ENCODE measurements around the gene SSBP4.

Gene SSBP4

DNA sequence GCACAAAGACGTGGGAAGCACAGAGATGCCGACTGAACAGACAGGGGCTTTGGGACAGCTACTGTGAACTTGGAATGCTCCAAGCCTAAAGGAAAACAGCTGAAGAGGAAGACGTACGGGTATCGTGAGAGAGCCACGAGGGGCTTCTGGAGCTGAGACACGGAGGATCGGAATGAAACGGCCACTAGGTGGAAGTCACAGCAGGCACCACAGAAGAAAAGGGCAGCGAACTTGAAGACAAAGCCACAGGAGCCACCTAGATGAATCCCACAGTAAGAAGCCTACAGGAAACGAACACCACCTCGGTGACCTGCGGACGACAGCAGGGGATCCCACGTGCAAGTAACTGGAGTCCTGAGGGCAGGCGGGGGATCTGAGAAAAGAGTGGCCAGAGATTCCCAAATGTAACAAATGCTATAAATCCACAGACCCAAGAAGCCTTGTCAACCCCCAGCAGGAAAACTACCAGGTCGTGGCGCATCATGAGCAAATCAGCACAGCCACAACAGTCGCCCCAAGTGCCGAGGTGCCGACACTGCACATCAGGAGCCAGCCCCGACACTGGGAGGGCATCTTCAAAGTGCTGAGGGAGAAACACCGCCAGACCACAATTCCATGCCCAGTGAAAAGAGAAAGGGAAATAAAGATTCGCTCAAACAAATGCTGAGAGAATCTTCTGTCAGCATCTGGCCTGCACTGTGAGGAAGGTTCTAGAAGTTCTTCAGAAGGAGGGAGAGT is 58.0 kb downstream of the SSBP4 start:
- no peak for TF ChIP-seq POLR2A (IDR thresholded peaks at IDR 0.05; ENCODE audit: low read depth, low read length)
- no peak for FAIRE-seq
- DNase-seq (ENCODE audit: insufficient read length, low spot score) = no peak

DNA sequence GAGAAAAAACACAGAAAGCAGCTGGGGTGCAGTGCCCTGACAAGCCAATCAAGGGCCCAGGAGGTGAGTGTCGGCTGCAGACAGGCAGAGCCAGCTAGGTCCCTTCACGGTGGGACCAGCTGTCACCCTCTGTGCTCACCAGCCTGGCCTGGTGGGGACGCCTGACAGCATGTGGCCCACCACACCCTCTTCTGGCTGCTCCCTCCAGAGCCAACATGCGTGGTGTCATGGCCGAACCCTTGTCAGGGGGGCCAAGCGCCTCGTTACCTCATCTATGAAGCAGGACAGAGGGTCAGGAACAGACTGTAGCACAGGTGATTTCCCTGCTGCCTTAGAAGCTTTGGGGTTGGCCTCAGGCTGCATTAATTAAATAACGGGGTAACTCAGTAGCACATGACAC is 58.8 kb downstream of the SSBP4 start:
- TF ChIP-seq POLR2A (IDR thresholded peaks at IDR 0.05; ENCODE audit: low read depth, low read length) = no peak
- DNase-seq (ENCODE audit: insufficient read length, low spot score) (no peak), FAIRE-seq (no peak)

DNA sequence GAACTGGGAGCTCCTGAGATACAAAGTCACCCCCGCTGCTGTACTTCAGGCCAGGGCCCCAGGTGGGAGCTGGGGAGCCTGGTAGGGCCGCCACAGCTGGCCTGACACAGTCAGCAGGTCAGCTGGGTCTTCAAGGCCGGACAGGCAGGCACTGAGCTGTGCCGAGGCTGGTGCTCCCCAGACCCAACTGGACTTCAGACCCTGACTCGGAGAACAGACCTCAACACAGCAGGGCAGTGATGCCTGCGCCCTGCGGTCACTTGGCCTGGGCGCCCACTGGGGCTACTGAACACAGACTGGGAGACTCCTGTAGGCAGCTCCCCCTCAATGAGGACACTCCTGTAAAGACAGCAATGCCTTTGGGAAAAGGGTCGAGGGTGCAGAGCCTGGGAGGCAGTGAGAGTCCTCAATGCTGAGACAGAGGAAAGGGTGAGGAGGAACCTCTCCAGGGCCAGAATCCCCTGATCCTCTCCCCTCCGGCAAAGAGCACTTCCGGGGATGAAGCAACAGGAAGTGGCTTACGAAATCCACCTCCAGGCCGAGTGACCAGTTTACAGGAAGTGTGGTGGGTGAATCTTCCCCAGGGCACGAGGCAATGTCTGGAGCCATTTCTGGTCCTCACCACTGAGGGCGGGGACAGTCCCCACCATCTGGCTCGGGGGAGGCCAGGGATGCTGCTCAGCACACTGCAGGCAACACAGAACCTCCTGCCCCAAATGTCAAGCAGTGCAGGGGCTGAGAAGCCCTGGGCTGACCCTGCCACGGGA is 59.5 kb downstream of the SSBP4 start:
- no peak for FAIRE-seq
- DNase-seq (ENCODE audit: insufficient read length, low spot score) = peak; percentile 91
- no peak for TF ChIP-seq POLR2A (IDR thresholded peaks at IDR 0.05; ENCODE audit: low read depth, low read length)

DNA sequence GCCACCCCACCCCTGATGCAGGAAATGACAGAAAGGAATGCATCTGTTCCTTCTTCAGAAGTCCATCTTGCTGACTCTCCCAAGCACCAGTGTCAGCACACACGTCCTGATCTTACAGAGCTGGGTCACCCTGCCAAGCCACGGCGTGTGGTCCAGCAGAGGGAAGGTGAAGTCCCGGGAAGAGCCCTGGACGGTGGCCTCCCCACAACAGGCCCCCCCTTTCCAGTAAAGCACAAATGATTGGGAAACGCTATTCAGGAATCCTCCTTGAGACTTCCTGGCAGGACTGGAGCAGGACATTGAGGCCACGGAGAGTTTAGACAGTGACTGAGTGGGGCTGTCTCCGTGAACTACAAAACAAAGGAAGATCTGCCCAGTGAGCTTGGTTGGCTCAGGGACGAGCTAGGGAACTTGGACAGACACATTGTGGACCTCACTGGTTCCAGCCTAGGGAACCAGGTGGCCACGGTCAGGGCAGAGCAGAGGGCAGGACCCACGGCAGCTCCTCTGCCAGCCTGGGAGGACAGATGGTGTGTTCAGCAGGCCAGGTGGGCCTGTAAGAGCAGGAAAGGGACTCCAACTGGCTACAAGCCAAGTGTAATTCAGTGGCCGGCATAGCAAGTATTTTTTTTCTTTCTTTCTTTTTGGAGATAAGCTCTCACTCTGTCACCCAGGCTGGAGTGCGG is 61.0 kb downstream of the SSBP4 start:
- no peak for TF ChIP-seq POLR2A (IDR thresholded peaks at IDR 0.05; ENCODE audit: low read depth, low read length)
- no peak for DNase-seq (ENCODE audit: insufficient read length, low spot score)
- no peak for FAIRE-seq

DNA sequence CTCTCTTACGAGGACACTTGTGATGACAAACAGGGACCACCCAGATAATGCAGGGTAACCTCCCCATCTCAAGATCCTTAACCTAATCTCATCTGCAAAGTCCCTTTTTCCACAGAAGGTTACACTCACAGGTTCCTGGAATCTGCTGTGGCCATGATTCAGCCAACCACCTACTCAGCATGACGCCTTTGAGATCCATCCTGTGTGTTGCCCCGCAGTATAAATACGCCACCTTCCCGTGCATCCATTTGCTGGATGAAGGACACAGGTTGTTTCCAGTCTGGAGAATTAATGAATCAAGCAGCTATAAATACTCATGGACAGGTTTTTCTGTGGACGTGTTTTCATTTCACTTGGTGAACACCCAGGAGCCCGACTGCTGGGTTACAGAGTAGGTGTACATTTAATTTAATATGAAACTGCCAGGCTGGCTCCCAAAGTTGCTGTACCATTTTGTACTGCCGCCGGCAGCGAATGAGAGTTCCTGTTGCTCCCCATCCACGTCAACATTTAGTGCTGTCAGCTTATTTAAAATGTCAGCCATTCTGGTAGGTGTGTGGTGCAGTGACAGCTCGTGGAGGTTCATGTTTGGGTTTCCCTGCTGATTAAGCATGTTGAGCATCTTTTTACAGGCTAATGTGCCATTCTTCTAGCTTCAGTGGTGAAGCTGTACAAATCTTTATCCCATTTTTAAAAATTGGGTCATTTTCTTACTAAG is 62.5 kb downstream of the SSBP4 start:
- FAIRE-seq (no peak), DNase-seq (ENCODE audit: insufficient read length, low spot score) (no peak)
- TF ChIP-seq POLR2A (IDR thresholded peaks at IDR 0.05; ENCODE audit: low read depth, low read length) = no peak

DNA sequence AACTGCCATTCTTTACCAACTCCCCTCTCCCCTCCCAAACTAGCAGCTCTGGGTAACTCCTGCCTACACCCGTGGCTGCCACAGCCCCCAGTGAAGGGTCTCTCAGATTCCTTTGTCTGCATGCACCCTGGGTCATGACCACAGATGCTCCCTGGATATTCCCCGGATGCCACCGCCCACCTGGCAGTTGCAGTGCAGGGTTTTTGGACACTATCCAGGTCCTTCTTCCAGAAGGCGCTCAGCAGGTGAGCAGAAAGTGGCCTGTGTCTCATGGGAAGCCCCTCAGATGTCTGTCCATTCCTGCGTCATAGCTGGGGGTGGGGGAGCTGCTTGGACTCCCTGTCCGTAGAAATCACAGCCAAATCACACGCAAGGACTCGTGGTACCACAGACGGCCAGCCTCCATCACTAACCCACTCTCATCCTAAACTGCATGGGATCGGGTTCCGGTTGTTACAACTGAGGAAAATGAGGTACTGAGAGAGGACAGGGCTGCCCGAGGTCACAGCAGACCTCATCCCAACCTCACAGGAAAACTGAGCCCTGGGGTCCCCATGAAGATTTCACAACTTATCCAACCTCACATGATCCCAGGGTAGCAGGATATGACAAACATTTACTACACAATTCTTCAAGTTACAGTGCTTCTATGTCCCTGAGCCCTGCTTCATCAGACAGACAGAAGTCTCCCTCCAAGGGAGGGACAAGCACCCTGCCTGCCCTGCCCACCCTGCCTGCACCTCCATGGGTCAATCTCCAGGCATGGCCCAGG is 64.1 kb downstream of the SSBP4 start:
- no peak for FAIRE-seq
- no peak for DNase-seq (ENCODE audit: insufficient read length, low spot score)
- 0 out of 2 replicates have a peak, but pooled peaks have one; percentile 8 for TF ChIP-seq POLR2A (IDR thresholded peaks at IDR 0.05; ENCODE audit: low read depth, low read length)

Measured in H54 (cell line).